ENCODE results near the gene HACD3. TPM values are rescaled to one million over a fixed set of nuclear protein-coding genes. Genes with fewer than 3 reads are reported as not detected.
"Not testable (repeated sequence)": the region's sequence is repeated elsewhere in the genome, so short reads cannot be mapped to it uniquely, and the experiment has no call there.

HACD3 gene
- total RNA-seq, 4 donors from 2014 or later = 30.5 to 43.0 (median 38.1) TPM

GRCh38 chr15:65533057-65533756 lies 2.9 kb downstream of the HACD3 start:
- TF ChIP-seq POLR2A (IDR thresholded peaks at IDR 0.05) (no peak), CTCF (IDR thresholded peaks at IDR 0.05) (no peak)
- intact Hi-C loops (cut with DNase I; ENCODE audit: low total_unique reads) = no loop called here
- DNase-seq (ENCODE audit: low spot score in 2 of 2) = no peak
- WGBS, 2 donors = 39 to 56% methylated on average over 5 of the region's 5 CpGs
- no peak overlapping the region for H3K4me3 ChIP-seq (ENCODE audit: low read depth, poor library complexity, severe bottlenecking)

GRCh38 chr15:65535192-65535591 lies 4.9 kb downstream of the HACD3 start:
- intact Hi-C loops (cut with DNase I; ENCODE audit: low total_unique reads) = no loop called here
- DNase-seq (ENCODE audit: low spot score in 2 of 2) = no peak
- 86 to 88% methylated on average over 4 of the region's 4 CpGs for WGBS, 2 donors
- TF ChIP-seq CTCF (IDR thresholded peaks at IDR 0.05) (no peak), POLR2A (IDR thresholded peaks at IDR 0.05) (no peak)
- no peak overlapping the region for H3K4me3 ChIP-seq (ENCODE audit: low read depth, poor library complexity, severe bottlenecking)

GRCh38 chr15:65540314-65540713 lies 10.1 kb downstream of the HACD3 start:
- H3K4me3 ChIP-seq (ENCODE audit: low read depth, poor library complexity, severe bottlenecking) = no peak overlapping the region
- no peak for TF ChIP-seq CTCF (IDR thresholded peaks at IDR 0.05)
- no peak for TF ChIP-seq POLR2A (IDR thresholded peaks at IDR 0.05)
- WGBS, 2 donors = 97 to 100% methylated on average over 1 of the region's 1 CpG
- intact Hi-C loops (cut with DNase I; ENCODE audit: low total_unique reads) = no loop called here
- no peak for DNase-seq (ENCODE audit: low spot score in 2 of 2)

GRCh38 chr15:65541231-65541820 lies 11.1 kb downstream of the HACD3 start:
- intact Hi-C loops (cut with DNase I; ENCODE audit: low total_unique reads) = no loop called here
- no peak for DNase-seq (ENCODE audit: low spot score in 2 of 2)
- H3K4me3 ChIP-seq (ENCODE audit: low read depth, poor library complexity, severe bottlenecking) = no peak overlapping the region
- WGBS, 2 donors = 92 to 94% methylated on average over 3 of the region's 3 CpGs
- TF ChIP-seq POLR2A (IDR thresholded peaks at IDR 0.05) (no peak), CTCF (IDR thresholded peaks at IDR 0.05) (no peak)

- intact Hi-C loops (cut with DNase I; ENCODE audit: low total_unique reads) = no loop called here
- H3K4me3 ChIP-seq (ENCODE audit: low read depth, poor library complexity, severe bottlenecking) = no peak overlapping the region
- no peak for DNase-seq (ENCODE audit: low spot score in 2 of 2)
- TF ChIP-seq CTCF (IDR thresholded peaks at IDR 0.05) (no peak), POLR2A (IDR thresholded peaks at IDR 0.05) (no peak)
Observed at GRCh38 chr15:65547841-65548240, 17.6 kb downstream of the HACD3 start.

- 97 to 98% methylated on average over 9 of the region's 9 CpGs for WGBS, 2 donors
- H3K4me3 ChIP-seq (ENCODE audit: low read depth, poor library complexity, severe bottlenecking); intact Hi-C loops (cut with DNase I; ENCODE audit: low total_unique reads): not testable (repeated sequence)
Observed at GRCh38 chr15:65549288-65549687, 19.0 kb downstream of the HACD3 start.

More at GRCh38 chr15:65549288-65549687, 19.0 kb downstream of the HACD3 start:
- not testable (repeated sequence) for DNase-seq (ENCODE audit: low spot score in 2 of 2)

Measured in lower leg skin (tissue), 4 donors.